Left cardiac atrium (tissue), 2 donors: ENCODE results near the gene EXTL2. TPM values are rescaled to one million over a fixed set of nuclear protein-coding genes. Genes with fewer than 3 reads are reported as not detected.

Experiments
- total RNA-seq, 2 donors: library from RNA; stranded (reverse); fragmentation: NEBNext Ultra II Directional; extraction: Animal tissue kit (Norgen Biotek cat#: 25700); gene quantifications; one replicate each; pipeline ENCODE4 v1.2.1, GENCODE V29; 2021
- donor health status: DM: no; HTN: yes; CAD: no; lungs with severe emphysema.
- donor health status: DM: yes; HTN: yes; CAD: no.

Gene EXTL2
- total RNA-seq, 2 donors from 2014 or later = 6.7 to 10.9 TPM

Other genes starting within 250 kb of the EXTL2 start
- 10 to 100 TPM in 1 of 2 donors, 1 to 10 TPM in 1; 7.6 to 10.2 TPM for gene VCAM1, start 175.1 kb downstream of the EXTL2 start, total RNA-seq
- gene SLC30A7, start 1.2 kb upstream of the EXTL2 start, total RNA-seq = 10 to 100 TPM in 1 of 2 donors, 1 to 10 TPM in 1; 7.0 to 14.2 TPM
- gene DPH5, start 130.9 kb upstream of the EXTL2 start, total RNA-seq = 10 to 100 TPM; 28.6 to 28.7 TPM